Activated CD8-positive, alpha-beta memory T cell treated with anti-CD3 and anti-CD28 coated beads, Interleukin-2, amount 50 U/mL, for 1 hour (primary cell): Measurements from ENCODE around the gene HAGH.
"Not testable (repeated sequence)": the region's sequence is repeated elsewhere in the genome, so short reads cannot be mapped to it uniquely, and the experiment has no call there.

Experiments used
- DNase-seq: peaks from one replicate; pipeline ENCODE4 v3.0.0-alpha.2; 2020; ENCODE audit errors: extremely low read depth

HAGH gene

DNA sequence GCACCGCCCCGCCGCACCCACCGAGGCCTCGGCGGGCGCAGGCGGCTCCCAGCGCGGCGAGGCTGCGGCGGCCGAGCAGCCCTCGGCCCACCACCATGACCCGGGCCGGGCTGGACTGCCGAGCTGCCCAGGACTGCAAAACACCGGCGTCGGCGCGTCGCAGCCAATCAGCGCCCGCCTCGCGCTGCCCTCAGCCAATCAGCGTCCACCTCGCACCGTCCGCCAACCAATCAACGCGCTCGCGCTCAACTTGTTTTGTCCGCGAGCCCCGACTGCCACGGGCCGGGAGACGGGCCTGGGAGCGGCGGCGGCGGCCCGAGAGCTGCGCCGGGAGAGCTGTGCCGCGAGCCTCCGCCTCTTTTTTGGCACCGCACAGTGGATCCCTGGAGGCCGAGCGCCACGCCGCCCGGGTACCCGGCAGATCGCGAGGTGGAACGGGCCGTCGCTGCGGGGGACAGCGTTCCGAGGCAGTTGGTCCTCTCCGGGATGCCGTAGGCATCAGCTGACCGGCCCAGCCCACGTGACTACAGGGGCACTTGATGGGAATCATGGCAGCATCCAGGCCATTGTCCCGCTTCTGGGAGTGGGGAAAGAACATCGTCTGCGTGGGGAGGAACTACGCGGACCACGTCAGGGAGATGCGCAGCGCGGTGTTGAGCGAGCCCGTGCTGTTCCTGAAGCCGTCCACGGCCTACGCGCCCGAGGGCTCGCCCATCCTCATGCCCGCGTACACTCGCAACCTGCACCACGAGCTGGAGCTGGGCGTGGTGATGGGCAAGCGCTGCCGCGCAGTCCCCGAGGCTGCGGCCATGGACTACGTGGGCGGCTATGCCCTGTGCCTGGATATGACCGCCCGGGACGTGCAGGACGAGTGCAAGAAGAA is at the start of gene HAGH, which contains the start of gene FAHD1:
TSS of gene HAGH (minus strand) at position 135 of the 883 bp plus-strand sequence. CDS start at position 97, 38 bp downstream.
TSS of gene FAHD1 (plus strand) at position 516 of the 883 bp plus-strand sequence. CDS start at position 549, 33 bp downstream.
- DNase-seq = peak; percentile 76

DNA sequence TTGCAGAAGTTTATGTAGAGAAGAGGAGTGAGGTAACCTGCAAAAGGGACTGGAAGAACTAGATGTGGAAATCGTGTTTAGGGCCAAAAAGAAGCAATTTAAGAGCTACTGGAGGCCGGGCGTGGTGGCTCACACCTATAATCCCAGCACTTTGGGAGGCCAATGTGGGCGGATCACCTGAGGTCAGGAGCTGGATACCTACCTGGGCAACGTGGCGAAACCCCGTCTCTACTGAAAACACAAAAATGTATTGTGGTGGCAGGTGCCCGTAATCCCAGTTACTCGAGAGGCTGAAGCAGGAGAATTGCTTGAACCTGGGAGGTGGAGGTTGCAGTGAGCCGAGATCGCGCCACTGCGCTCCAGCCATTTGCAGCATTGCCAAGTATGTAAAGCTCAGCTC is 49.4 kb upstream of the HAGH start:
- DNase-seq = not testable (repeated sequence)

- DNase-seq = no peak
These were observed 48.2 kb upstream of the HAGH start for GRCh38 chr16:1874854-1875253.

GRCh38 chr16:1871974-1872635 is 45.5 kb upstream of the HAGH start, which contains the start of gene MEIOB:
Gene MEIOB (minus strand): TSS chr16:1872164. CDS start chr16:1868175, 3,989 bp downstream.
- no peak for DNase-seq

DNA sequence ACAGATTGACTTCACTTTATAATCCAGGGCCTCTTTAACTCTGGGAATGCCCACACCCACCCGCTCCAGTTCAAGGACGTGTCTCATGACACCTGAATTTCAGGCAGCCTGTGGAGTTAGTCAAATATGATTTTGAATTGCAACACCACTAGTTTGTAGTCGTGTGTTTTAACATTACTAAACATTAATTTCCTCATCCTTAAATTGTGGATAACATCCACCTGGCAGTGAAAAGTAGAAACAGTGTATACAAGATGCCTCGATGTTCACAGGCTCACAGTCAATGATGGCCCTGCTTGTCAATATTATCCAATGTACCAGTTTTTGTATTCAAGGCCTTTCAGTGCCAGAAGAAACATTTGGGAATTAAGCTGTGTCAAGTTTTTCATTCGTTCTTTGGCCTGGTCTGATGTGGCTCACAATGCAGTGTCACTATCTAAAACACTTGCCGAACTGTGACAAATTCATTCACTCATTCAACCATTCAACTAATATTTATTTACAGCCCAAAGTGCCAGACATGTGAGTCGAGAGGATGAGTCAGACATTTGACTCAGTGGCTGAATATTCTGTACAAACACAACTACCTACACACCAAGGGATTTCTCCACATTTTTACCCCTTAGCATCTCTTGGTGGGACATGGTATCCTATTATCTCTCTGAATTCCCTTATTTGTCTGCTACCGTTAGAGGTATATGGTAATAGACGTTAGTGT is 43.9 kb upstream of the HAGH start:
- no peak for DNase-seq

GRCh38 chr16:1865902-1866690 is 39.5 kb upstream of the HAGH start:
- DNase-seq = no peak

GRCh38 chr16:1863681-1864460 is 37.2 kb upstream of the HAGH start:
- no peak for DNase-seq

GRCh38 chr16:1862394-1862793 is 35.8 kb upstream of the HAGH start:
- DNase-seq = no peak

GRCh38 chr16:1861730-1862129 is 35.1 kb upstream of the HAGH start:
- no peak for DNase-seq

DNA sequence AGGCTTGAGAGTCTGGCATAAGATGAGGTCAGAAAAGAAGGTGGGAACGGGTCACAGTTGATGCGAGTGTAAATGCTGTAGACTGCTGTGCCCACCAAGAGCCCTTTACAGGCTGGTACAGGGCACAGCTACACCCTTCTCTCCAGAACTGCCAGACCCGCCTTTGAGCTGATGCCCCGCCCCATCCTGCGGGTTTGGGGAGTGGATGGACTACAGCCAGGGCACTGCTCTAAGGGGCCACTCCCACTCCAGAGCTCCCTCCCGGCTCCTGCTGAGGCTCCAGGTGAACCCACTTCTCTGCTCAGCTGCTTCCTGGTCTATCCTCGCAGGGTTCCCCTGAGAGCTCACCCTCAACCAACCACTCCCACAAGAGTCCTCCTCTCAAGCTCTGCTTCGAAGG is 33.0 kb upstream of the HAGH start:
- DNase-seq = no peak

GRCh38 chr16:1858189-1858865 is 31.7 kb upstream of the HAGH start:
- no peak for DNase-seq

DNA sequence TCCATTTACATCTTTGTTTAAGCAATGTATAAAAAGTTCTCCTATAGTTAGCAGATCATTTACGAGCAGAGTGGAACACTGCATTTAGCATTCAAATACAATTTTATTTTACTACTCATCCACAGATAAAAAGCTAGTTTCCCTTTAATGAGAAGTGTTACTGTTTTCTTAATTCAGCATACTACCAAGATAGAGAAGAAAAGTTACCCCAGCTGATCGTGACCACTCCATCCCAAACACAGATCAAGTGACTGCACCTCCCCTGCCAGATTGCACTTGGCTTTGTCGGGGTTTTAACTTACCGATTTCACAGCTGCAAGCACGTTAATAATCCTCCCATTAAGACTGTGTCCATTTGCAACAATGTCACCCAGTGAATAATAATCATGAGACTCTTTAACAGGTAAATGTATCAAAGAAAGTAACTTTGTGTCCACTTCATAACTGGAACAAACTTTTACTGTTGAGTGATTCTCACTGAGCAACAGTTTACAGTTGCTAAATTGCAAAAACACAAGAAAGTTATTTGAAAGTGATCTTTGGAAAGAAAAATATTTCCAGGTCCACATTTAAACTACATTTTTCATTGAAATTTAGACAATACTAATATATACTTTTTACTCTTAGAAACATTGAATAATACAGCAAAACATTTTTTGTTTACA is 30.9 kb upstream of the HAGH start:
- no peak for DNase-seq

DNA sequence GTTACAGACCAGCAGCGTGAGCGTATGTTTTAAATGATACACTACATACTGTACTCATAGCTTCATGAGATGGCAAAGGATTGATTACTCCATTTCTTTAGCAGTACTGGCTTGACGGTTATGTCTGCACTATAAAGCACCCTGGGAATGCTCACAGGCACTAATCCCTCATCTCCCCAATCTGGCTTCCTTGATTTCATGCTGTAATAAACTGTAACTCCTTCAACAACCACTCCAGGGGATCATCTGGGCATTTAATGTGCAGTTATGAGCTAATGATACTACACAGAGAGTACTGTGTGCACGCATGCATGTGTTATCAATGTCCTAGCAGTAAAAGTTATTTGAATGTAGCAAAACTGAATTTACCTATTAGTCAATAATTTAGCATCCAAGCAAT is 25.2 kb upstream of the HAGH start:
- DNase-seq = no peak

DNA sequence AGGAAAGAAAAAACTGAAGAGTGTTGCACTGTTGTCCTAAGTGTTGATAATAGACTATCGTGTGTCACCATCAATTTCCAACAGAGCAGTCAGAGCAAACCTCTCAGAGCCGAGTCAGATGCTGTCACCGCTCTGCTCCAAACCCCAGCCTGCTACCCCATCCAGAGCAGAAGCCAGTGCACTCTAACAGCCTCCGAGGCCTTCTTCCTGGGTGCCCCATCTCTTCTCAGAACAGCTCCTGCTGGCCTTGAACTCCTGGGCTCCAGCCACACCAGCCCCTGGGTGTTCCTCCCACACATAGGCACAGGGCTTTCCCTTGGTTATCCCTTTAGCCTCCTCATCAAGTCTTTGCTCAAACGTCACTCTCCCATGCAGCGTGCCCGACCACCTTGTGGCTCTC is 24.4 kb upstream of the HAGH start:
- no peak for DNase-seq

DNA sequence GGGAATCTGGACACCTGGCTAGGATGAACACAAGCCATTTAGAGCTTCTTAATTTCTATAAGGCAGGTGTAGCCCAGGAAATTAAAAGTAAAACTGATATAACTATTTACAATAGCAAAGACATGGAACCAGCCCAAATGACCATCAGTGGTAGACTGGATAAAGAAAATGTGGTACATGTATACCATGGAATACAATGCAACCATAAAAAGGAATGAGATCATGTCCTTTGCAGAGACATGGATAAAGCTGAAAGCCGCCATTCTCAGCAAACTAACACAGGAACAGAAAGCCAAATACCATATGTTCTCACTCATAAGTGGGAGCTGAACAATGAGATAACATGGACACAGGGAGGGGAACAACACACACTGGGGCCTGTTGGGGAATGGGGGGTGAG is 19.8 kb upstream of the HAGH start:
- no peak for DNase-seq

DNA sequence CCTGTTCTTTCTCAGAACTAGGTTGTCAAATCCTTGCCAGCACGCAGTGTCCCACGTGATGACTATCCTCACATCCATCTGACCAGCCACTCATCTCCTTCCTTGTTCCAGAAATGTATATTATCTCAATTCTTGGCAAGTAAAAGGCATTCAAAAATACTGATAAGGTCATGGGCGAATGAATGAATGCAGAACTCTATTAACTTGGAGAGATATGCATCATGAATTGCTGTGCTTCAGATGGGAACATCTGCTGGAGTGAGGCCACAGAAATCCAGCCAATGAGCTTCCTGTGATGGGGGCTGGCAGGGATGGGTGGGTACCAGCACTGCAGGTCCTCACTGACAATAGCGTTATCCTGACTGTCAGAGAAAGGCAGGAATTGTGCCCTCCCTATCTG is 19.4 kb upstream of the HAGH start:
- no peak for DNase-seq

DNA sequence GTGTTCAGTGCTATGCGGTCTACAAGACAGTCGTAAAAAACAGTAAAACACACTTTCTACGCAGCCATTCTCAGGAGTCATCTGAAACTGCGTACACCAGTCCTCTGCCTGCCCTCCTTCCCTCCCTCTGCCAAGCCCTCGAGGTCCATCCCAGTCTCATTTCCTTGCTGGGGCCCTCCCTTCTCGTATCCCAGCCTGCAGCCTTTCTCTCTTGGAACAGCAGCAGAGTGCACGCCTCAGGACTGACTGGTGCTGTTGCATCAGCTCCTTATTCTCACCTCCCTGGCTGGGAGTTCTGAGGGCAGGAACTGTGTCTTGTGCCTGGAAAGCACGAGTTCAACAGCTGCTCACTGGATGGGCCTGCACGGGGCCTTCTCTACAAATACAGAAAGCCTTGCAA is 12.9 kb upstream of the HAGH start:
- no peak for DNase-seq

DNA sequence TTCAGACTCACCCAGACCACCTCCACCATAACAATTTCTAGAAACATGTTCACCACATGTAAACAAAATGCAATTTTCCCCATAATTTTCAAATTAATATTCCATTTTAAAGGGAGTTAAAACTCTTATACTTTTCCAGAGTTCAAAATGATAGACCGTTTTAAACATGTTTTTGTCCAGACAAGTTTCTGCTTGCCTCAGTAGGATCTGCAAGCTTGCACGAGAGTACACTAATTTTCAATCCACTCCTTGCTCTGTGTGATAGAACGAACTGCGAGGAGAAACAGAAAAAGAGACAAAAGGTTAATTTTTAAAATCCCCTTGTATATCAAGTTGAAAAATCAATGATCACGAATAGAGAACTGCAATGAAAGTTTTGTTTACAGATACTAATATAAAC is 7.5 kb upstream of the HAGH start:
- no peak for DNase-seq

GRCh38 chr16:1832838-1833454 is 6.3 kb upstream of the HAGH start:
- DNase-seq = no peak
